22Rv1 (cell line): ENCODE data around the gene LAYN.

Experiments used
- ZFX ChIP-seq: fragments of 450-650 bp; IDR thresholded peaks from 2 replicates; pipeline ENCODE4 v1.6.1; 2017; ENCODE audit warnings: antibody characterized with exemption, borderline replicate concordance
- TF ChIP-seq, protein P1 (sequence below): fragments of 450-650 bp; IDR thresholded peaks from 2 replicates; pipeline ENCODE4 v1.5.1; 2017; ENCODE audit warnings: mild to moderate bottlenecking

DNA sequence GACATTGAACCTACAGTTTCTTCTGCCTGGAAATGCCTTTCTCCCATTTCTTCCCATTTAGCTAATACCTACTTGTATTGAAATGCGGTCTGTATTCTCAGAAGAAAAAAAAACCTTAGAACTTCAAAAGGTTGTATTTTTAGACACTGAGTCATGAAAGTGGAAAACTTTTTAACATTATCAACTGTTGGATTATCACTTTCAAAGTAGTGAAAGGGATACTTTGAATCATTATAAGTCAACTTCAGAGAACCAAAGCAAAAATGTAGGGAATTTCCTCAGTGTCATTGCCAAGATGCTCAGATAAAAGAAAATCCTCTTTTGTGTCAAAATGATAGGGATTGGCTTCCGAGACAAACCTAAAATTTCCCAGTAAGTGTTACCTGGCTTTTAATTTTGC is 19.4 kb upstream of the LAYN start:
- TF ChIP-seq, protein P1, sequence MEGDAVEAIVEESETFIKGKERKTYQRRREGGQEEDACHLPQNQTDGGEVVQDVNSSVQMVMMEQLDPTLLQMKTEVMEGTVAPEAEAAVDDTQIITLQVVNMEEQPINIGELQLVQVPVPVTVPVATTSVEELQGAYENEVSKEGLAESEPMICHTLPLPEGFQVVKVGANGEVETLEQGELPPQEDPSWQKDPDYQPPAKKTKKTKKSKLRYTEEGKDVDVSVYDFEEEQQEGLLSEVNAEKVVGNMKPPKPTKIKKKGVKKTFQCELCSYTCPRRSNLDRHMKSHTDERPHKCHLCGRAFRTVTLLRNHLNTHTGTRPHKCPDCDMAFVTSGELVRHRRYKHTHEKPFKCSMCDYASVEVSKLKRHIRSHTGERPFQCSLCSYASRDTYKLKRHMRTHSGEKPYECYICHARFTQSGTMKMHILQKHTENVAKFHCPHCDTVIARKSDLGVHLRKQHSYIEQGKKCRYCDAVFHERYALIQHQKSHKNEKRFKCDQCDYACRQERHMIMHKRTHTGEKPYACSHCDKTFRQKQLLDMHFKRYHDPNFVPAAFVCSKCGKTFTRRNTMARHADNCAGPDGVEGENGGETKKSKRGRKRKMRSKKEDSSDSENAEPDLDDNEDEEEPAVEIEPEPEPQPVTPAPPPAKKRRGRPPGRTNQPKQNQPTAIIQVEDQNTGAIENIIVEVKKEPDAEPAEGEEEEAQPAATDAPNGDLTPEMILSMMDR: no peak
- TF ChIP-seq ZFX: no peak
